Measurements from ENCODE around the gene VAC14. TPM values are rescaled to one million over a fixed set of nuclear protein-coding genes. Genes with fewer than 3 reads are reported as not detected.

The VAC14 gene
- total RNA-seq, 1 experiment from 2014 or later: 65.5 TPM

GRCh38 chr16:70692130-70692872 lies 108.7 kb downstream of the VAC14 start:
- no peak for DNase-seq

GRCh38 chr16:70691223-70692129 lies 109.5 kb downstream of the VAC14 start:
- TF ChIP-seq CTCF (conservative IDR thresholded peaks at IDR 0.05; ENCODE audit: low read depth, low read length) (no peak), EZH2phosphoT487 (IDR thresholded peaks at IDR 0.05; ENCODE audit: borderline replicate concordance, low read length) (no peak)
- no peak overlapping the region for H3K4me3 ChIP-seq (ENCODE audit: low read length)
- H3K9ac ChIP-seq (ENCODE audit: low read length): no peak overlapping the region
- peaks cover 38% of the 10 kb centered on the region for H3K4me1 ChIP-seq (ENCODE audit: insufficient read depth, low read length)
- BruUV-seq (replicated peaks): no TSS peak
- H3K36me3 ChIP-seq (ENCODE audit: low read depth, low read length): no peaks in the 10 kb centered on the region
- H3F3A ChIP-seq (ENCODE audit: low read length, unreplicated experiment): no peaks in the 10 kb centered on the region
- H3K27me3 ChIP-seq (ENCODE audit: low read length): no peaks in the 10 kb centered on the region
- H2AFZ ChIP-seq (ENCODE audit: low read length): no peak overlapping the region
- CTCF ChIA-PET: no interaction called here
- no peaks in the 10 kb centered on the region for H3K79me2 ChIP-seq (ENCODE audit: low read length)
- H3K9me2 ChIP-seq (replicated peaks; ENCODE audit: low read length): no peaks in the 10 kb centered on the region
- ATAC-seq (no peak), DNase-seq (no peak)
- no peaks in the 10 kb centered on the region for H4K20me1 ChIP-seq (ENCODE audit: low read length)
- no peak overlapping the region for H3K4me2 ChIP-seq (ENCODE audit: low read length)
- H3K9me3 ChIP-seq (ENCODE audit: low read length): no peaks in the 10 kb centered on the region
- H3K27ac ChIP-seq (ENCODE audit: low read length): no peak overlapping the region
- intact Hi-C loops (cut with micrococcal nuclease): loop anchor here (10.0 kb wide), 1 partner anchor 83 kb away; no protein-coding TSS in a partner anchor
- POLR2A ChIA-PET (ENCODE audit: unreplicated experiment): no interaction called here

More at GRCh38 chr16:70692130-70692872, 108.7 kb downstream of the VAC14 start:
- ChIA-PET CTCF (no interaction called here), POLR2A (ENCODE audit: unreplicated experiment) (no interaction called here)
- no peaks in the 10 kb centered on the region for H3K9me2 ChIP-seq (replicated peaks; ENCODE audit: low read length)
- intact Hi-C loops (cut with micrococcal nuclease): loop anchor here (10.0 kb wide), 1 partner anchor 82 kb away; no protein-coding TSS in a partner anchor
- no peak for TF ChIP-seq CTCF (conservative IDR thresholded peaks at IDR 0.05; ENCODE audit: low read depth, low read length)
- no peak for TF ChIP-seq EZH2phosphoT487 (IDR thresholded peaks at IDR 0.05; ENCODE audit: borderline replicate concordance, low read length)
- TF ChIP-seq EZH2 (IDR thresholded peaks at IDR 0.05; ENCODE audit: low read length, unreplicated experiment): no peak
- no peak overlapping the region for H3K4me3 ChIP-seq (ENCODE audit: low read length)
- H3K27me3 ChIP-seq (ENCODE audit: low read length): no peaks in the 10 kb centered on the region
- H3K4me1 ChIP-seq (ENCODE audit: insufficient read depth, low read length): peaks cover 38% of the 10 kb centered on the region
- H3K27ac ChIP-seq (ENCODE audit: low read length): no peak overlapping the region
- no peaks in the 10 kb centered on the region for H3F3A ChIP-seq (ENCODE audit: low read length, unreplicated experiment)
- no peaks in the 10 kb centered on the region for H3K9me3 ChIP-seq (ENCODE audit: low read length)
- H3K36me3 ChIP-seq (ENCODE audit: low read depth, low read length): no peaks in the 10 kb centered on the region
- H3K79me2 ChIP-seq (ENCODE audit: low read length): no peaks in the 10 kb centered on the region
- no peak overlapping the region for H3K4me2 ChIP-seq (ENCODE audit: low read length)
- no peaks in the 10 kb centered on the region for H4K20me1 ChIP-seq (ENCODE audit: low read length)
- no peak for ATAC-seq
- no peak overlapping the region for H2AFZ ChIP-seq (ENCODE audit: low read length)
- BruUV-seq (replicated peaks): no TSS peak
- H3K9ac ChIP-seq (ENCODE audit: low read length): no peak overlapping the region
